Stimulated activated CD4-positive, alpha-beta T cell treated with anti-CD3 and anti-CD28 coated beads, Interleukin-4, amount 100 ng/mL, for 48 hours (primary cell): ENCODE data around the gene HM13.
"Not testable (repeated sequence)": the region's sequence is repeated elsewhere in the genome, so short reads cannot be mapped to it uniquely, and the experiment has no call there.

ENCODE experiments used
- DNase-seq, 2 donors: peaks; one replicate each; pipeline ENCODE4 v3.0.0-alpha.2; 2020; ENCODE audit warnings: low read depth in 2 of 2

HM13 gene

GRCh38 chr20:31542201-31542842 is 28.1 kb downstream of the HM13 start:
- no peak for DNase-seq

- no peak for DNase-seq
These were observed 28.7 kb downstream of the HM13 start for GRCh38 chr20:31542963-31543362.

GRCh38 chr20:31543966-31544598 is 29.8 kb downstream of the HM13 start:
- no peak for DNase-seq

- no peak for DNase-seq
These were observed 30.4 kb downstream of the HM13 start for GRCh38 chr20:31544600-31544999.

- not testable (repeated sequence) for DNase-seq
These were observed 31.4 kb downstream of the HM13 start for GRCh38 chr20:31545621-31546040.

- peak; percentile 67 to 75 for DNase-seq
These were observed 32.9 kb downstream of the HM13 start for GRCh38 chr20:31547017-31547675.

- DNase-seq, result no peak
These were observed 33.6 kb downstream of the HM13 start for GRCh38 chr20:31547720-31548298.

GRCh38 chr20:31548820-31549512 is 34.7 kb downstream of the HM13 start:
- DNase-seq, result no peak

- no peak for DNase-seq
These were observed 35.3 kb downstream of the HM13 start for GRCh38 chr20:31549513-31549880.

GRCh38 chr20:31550099-31550498 is 35.9 kb downstream of the HM13 start:
- no peak for DNase-seq

GRCh38 chr20:31551163-31552081 is 37.2 kb downstream of the HM13 start:
- no peak for DNase-seq

- DNase-seq, result no peak
These were observed 41.0 kb downstream of the HM13 start for GRCh38 chr20:31555203-31555775.

GRCh38 chr20:31559704-31560093 is 45.5 kb downstream of the HM13 start:
- DNase-seq, result no peak

- DNase-seq, result peak; percentile 61 to 74
These were observed 46.0 kb downstream of the HM13 start for GRCh38 chr20:31560094-31560745.

- no peak for DNase-seq
These were observed 46.7 kb downstream of the HM13 start for GRCh38 chr20:31560746-31561598.

GRCh38 chr20:31562241-31562640 is 48.0 kb downstream of the HM13 start:
- no peak for DNase-seq

GRCh38 chr20:31564284-31564683 is 50.0 kb downstream of the HM13 start:
- DNase-seq, result no peak

- DNase-seq, result no peak
These were observed 51.6 kb downstream of the HM13 start for GRCh38 chr20:31565699-31566318.

GRCh38 chr20:31566319-31566657 is 52.0 kb downstream of the HM13 start:
- no peak for DNase-seq
